Hepatocyte (in vitro differentiated cells): ENCODE measurements around the gene TBCEL.

ENCODE experiments used
- EZH2 ChIP-seq: fragments of 200-600 bp; sonication (generic); IDR thresholded peaks from 2 replicates; pipeline ENCODE4 v1.6.1; 2016; ENCODE audit warnings: antibody characterized with exemption, mild to moderate bottlenecking, borderline replicate concordance
- EZH2phosphoT487 ChIP-seq: fragments of 200-600 bp; sonication (generic); IDR thresholded peaks from one replicate; pipeline ENCODE4 v1.6.1; 2018; ENCODE audit warnings: antibody characterized with exemption, mild to moderate bottlenecking, low read depth, moderate library complexity; ENCODE audit not compliant: unreplicated experiment, severe bottlenecking
- TF ChIP-seq, protein P1 (sequence below): fragments of 200-600 bp; sonication (generic); IDR thresholded peaks from 2 replicates; pipeline ENCODE4 v1.5.1; 2016; ENCODE audit warnings: antibody characterized with exemption, mild to moderate bottlenecking; ENCODE audit not compliant: poor library complexity

GRCh38 chr11:121117788-121118187 lies 93.9 kb downstream of the TBCEL start:
- TF ChIP-seq, protein P1, sequence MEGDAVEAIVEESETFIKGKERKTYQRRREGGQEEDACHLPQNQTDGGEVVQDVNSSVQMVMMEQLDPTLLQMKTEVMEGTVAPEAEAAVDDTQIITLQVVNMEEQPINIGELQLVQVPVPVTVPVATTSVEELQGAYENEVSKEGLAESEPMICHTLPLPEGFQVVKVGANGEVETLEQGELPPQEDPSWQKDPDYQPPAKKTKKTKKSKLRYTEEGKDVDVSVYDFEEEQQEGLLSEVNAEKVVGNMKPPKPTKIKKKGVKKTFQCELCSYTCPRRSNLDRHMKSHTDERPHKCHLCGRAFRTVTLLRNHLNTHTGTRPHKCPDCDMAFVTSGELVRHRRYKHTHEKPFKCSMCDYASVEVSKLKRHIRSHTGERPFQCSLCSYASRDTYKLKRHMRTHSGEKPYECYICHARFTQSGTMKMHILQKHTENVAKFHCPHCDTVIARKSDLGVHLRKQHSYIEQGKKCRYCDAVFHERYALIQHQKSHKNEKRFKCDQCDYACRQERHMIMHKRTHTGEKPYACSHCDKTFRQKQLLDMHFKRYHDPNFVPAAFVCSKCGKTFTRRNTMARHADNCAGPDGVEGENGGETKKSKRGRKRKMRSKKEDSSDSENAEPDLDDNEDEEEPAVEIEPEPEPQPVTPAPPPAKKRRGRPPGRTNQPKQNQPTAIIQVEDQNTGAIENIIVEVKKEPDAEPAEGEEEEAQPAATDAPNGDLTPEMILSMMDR = no peak
- TF ChIP-seq EZH2 = no peak
- TF ChIP-seq EZH2phosphoT487 = no peak
